GM19324 (cell line): ENCODE data around the gene CEP78.
A peak's percentile ranks its signal among the peaks of the same experiment; 100 is the strongest.
"Not testable (repeated sequence)": the region's sequence is repeated elsewhere in the genome, so short reads cannot be mapped to it uniquely, and the experiment has no call there.

Source experiments
- ATAC-seq: cut with Tn5 transposase; IDR thresholded peaks from one replicate; pipeline ENCODE4 v1.9.1; 2021; ENCODE audit warnings: mild to moderate bottlenecking, moderate library complexity; ENCODE audit not compliant: unreplicated experiment, low FRiP score

CEP78 gene

GRCh38 chr9:78235762-78236550 lies at the start of gene CEP78:
CEP78 (plus strand) TSS chr9:78236075; CDS start chr9:78236351, 276 bp downstream.
- peak; percentile 99 for ATAC-seq

GRCh38 chr9:78187763-78188484 lies 48.0 kb upstream of the CEP78 start:
- ATAC-seq: no peak

- no peak for ATAC-seq
These were observed 47.3 kb upstream of the CEP78 start for GRCh38 chr9:78188594-78188993.

- no peak for ATAC-seq
These were observed 46.9 kb upstream of the CEP78 start for GRCh38 chr9:78189001-78189400.

GRCh38 chr9:78189461-78189860 lies 46.4 kb upstream of the CEP78 start:
- no peak for ATAC-seq

DNA sequence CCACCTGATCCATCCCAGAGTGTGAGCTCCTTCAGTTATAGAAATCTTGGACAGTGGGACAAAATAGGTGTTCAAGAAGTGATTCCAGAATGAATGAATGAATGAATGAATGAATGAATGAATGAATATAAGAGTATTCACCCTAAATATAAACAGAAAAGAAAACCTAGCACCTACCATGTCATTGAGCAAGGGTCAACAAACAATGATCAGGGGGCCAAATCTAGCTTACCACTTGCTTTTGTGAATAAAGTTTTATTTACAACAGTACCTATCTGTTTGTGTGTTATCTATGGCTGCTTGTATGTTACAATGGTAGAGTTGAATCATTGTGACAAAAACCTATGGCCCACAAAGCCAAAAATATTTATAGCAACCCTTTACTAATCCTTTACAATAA lies 43.9 kb upstream of the CEP78 start:
- no peak for ATAC-seq

DNA sequence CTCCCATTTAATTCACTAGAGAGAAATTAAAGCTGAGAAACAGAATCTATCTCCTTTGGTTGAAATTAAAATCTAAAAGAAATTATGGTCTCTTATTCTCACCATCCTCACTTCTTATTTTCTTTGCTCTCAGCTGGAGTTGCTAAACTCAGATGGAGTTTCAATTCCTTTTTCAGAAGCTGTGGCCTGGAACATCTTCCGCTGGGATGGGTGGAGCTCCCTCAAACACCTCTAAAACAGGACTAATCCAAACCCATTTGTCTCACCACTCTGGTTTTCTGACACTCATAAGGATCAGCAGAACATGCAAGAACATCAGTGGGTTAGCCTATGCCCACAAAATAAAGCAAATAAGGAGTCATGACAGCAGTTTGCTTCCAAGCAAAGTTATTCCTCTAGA lies 39.6 kb upstream of the CEP78 start:
- ATAC-seq: no peak

DNA sequence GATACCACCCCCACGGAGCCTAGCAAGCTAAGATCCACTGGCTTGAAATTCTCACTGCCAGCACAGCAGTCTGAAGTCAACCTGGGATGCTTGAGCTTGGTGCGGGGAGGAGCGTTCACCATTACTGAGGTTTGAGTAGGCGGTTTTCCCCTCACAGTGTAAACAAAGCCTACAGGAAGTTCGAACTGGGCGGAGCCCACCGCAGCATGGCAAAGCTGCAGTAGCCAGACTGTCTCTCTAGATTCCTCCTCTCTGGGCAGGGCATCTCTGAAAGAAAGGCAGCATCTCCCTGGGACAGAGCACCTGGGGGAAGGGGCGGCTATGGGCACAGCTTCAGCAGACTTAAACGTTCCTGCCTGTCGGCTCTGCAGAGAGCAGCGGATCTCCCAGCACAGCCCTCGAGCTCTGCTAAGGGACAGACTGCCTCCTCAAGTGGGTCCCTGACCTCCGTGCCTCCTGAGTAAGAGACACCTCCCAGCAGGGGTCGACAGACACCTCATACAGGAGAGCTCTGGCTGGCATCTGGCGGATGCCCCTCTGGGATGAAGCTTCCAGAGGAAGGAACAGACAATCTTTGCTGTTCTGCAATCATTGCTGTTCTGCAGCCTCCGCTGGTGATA lies 34.6 kb upstream of the CEP78 start:
- peak; percentile 90 for ATAC-seq

GRCh38 chr9:78207319-78207718 lies 28.6 kb upstream of the CEP78 start:
- no peak for ATAC-seq

GRCh38 chr9:78207901-78208300 lies 28.0 kb upstream of the CEP78 start:
- no peak for ATAC-seq

- no peak for ATAC-seq
These were observed 26.7 kb upstream of the CEP78 start for GRCh38 chr9:78209127-78209526.

- no peak for ATAC-seq
These were observed 25.0 kb upstream of the CEP78 start for GRCh38 chr9:78210841-78211301.

DNA sequence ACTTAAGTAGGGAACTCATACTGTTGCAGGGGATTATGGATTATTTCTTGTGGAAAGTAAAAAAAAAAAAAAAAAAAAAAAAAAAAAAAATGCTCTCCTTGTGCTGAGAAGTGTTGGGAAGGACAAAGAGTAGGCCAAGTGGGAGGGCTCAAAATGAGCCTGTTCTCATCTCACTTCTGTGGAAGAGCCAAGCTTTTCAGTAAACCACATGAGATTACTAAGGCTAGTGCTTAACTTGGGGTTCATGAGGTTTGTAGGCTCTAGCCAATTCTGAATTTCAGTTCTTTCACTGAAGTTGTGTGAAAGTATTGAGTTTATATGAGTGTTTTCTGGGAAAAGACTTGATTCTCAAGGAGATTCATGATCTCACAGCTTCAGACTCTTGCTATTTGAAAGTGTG lies 23.0 kb upstream of the CEP78 start:
- no peak for ATAC-seq

DNA sequence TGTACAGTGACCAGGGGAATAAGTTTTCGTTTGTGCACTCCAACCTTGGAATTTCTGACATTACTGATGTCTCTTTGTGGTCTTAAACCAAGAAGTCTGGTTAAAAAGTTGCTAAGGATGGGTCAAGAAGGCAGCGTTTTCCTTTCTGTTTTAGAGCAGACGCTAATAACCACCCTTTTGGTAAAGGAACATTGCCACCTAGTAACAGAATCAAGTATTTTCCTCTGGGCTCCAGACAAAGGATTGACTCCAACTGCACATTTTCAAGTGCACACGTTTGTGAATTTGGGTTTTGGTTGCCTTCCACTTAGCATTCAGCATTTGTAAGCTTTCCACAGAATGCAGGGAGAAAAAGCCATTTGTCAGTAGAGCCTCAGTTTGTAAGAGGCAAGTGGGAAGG lies 22.2 kb upstream of the CEP78 start:
- peak; percentile 45 for ATAC-seq

- ATAC-seq: no peak
These were observed 21.4 kb upstream of the CEP78 start for GRCh38 chr9:78214492-78214891.

DNA sequence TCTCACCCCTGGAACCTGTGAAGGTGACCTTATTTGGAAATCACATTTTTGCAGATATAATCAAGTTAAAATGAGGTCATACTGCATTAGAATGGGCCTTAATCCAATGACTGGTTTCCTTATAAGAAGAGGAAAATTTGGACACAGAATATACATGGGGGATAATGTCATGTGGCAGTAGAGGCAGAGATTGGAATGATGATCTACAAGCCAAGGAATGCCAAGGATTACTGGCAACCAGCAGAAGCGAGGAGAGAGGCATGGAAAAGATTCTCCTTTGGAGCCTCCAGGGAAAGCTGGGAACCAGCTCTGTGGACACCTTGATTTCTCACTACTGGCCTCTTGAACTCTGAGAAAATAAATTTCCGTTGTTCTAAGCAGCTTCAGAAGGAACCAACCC lies 20.2 kb upstream of the CEP78 start:
- no peak for ATAC-seq

DNA sequence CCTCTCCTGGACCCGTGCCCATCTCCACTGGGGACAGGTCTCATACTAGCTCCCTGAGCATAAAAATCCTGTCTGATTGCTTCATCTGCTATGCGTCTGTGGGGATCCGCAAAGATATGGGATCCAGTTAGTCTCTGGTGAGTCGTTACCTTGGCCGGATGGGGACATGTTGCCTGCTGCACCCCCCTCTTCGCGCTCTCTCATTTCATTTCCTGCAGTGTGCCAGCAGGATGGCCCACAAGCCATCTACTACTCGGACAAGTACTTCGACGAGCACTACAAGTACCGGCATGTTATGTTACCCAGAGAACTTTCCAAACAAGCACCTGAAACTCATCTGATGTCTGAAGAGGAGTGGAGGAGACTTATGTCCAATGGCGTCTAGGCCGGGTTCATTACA lies 17.0 kb upstream of the CEP78 start:
- no peak for ATAC-seq

DNA sequence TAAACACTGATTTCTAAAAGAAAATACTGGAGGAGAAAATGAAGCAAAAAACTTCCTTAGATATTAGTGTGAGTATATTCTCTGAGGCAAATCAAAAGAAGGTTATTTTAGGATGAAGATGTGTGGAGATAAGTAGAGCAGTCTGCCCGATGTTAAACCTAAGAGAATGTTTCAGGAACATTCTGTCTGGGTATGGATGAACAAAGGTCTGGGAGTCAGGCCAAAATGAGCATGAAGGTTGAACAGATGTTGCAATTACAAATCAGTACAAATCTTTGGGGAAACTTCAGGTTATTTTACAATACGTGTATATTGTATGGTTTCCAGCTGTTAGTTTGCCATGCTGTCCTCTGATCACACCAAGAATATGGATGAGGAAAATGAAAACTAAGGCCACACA lies 14.4 kb upstream of the CEP78 start:
- no peak for ATAC-seq

DNA sequence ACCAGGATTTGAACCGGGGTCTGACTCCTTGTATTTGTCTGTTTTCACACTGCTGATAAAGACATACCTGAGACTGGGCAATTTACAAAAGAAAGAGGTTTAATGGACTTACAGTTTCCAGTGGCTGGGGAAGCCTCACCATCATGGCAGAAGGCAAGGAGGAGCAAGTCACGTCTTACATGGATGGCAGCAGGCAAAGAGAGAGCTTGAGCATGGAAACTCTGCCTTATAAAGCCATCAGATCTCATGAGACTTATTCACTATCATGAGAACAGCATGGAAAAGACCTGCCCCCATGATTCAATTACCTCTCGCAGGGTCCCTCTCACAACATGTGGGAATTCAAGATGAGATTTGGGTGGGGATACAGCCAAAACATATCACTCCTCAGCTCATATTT lies 14.0 kb upstream of the CEP78 start:
- not testable (repeated sequence) for ATAC-seq

DNA sequence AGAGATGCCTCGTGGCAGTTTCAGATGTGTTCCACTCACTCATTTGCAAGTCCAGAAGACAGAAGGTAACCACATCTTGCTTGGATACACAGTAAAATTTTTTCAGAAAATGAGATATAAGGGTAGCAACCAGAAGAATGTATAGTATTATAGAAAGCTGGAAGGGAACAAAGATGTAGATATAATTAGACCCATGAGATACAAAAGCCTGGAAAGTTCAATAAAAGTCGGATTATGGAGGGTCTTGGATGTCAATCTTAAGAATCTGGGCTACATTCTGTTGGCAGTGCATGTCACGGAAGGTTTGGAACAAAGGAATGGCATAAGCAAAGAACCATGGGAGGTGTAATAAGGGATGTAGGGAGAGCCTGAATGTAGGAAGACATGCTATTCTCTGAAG lies 5.1 kb upstream of the CEP78 start:
- no peak for ATAC-seq

DNA sequence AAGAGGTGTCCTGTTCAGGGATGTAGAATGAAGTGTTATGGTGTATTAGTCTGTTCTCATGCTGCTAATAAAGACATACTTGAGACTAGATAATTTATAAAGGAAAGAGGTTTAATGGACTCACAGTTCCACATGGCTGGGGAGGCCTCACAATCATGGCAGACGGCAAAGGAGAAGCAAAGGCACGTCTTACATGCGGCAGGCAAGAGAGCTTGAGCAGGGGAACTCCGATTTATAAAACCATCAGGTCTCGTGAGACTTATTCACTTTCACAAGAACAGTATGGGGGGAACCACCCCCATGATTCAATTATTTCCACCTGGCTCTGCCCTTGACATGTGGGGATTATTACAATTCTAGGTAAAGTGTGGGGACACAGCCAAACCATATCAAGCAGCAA lies 3.4 kb upstream of the CEP78 start:
- not testable (repeated sequence) for ATAC-seq
